GM19239 (cell line): ENCODE measurements around the gene USP49.

Experiments
- DNase-seq: peaks from one replicate; pipeline ENCODE4 v3.0.0; 2011; ENCODE audit warnings: low spot score; ENCODE audit not compliant: insufficient read length
- FAIRE-seq: peaks from 2 replicates; lab custom pipeline; 2011; peaks lifted over from hg19 to GRCh38; lab: Jason Lieb, UNC

USP49 gene

GRCh38 chr6:41878246-41878645 lies 16.9 kb downstream of the USP49 start:
- no peak for DNase-seq
- no peak for FAIRE-seq

GRCh38 chr6:41877051-41877680 lies 18.0 kb downstream of the USP49 start:
- DNase-seq: no peak
- FAIRE-seq: no peak

GRCh38 chr6:41874741-41875140 lies 20.4 kb downstream of the USP49 start:
- DNase-seq: no peak
- FAIRE-seq: no peak

DNA sequence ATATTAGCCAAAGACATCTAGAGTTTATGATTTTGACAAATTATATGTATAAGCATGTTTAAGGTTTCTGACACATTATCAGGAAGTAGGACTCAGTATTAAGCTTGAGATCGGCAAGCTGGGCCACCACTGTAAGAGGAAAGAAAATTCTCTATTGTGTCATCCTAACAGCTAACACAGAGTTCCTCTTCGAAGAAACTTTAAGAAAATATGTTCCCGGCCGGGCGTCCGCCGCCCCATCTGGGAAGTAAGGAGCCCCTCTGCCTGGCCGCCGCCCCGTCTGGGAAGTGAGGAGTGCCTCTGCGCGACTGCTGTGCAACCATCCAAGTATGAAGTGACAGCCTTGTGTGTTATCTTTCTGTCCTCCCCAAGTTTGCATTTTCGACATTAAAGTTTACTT lies 23.0 kb downstream of the USP49 start:
- DNase-seq (no peak), FAIRE-seq (no peak)

GRCh38 chr6:41871691-41872090 lies 23.5 kb downstream of the USP49 start:
- DNase-seq (no peak), FAIRE-seq (no peak)

DNA sequence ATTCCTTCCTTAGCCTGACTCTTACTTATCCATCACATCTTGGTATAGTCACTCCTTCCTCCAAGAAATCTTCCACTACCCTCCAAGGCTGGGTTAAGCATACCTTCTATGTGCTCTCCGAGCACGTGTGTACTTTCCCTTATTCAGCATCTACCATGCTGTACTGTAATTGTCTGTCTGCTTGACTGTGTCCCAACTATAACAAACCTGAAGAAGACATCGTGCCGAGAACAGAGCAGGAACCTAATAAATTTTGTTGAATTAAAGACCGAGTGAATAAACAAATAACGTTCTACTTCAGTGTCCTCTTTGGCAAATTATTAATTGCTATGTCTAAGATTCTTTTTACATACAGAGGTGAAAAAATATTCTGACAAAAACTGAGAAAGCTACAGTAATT lies 35.8 kb downstream of the USP49 start:
- FAIRE-seq (no peak), DNase-seq (no peak)

DNA sequence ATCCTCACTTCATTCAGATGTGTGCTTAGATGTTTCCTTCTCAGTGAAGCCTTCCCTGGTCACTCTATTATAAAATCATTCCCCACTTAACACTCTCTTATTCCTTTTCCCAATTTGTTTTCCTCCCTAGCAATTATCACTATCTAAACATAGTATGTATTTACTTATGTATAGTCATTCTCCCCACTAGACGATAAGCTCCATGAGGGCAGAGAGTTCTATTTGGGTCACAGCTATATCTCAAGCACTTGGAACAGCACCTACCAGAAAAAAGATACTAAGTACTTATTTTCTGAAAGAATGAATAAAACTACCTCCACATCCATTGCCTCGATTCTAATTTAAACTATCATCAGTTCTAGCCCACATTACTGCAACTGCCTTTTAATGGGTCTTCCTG lies 36.5 kb downstream of the USP49 start:
- no peak for DNase-seq
- no peak for FAIRE-seq

- no peak for FAIRE-seq
- no peak for DNase-seq
These were observed 44.3 kb downstream of the USP49 start for GRCh38 chr6:41850861-41851260.

DNA sequence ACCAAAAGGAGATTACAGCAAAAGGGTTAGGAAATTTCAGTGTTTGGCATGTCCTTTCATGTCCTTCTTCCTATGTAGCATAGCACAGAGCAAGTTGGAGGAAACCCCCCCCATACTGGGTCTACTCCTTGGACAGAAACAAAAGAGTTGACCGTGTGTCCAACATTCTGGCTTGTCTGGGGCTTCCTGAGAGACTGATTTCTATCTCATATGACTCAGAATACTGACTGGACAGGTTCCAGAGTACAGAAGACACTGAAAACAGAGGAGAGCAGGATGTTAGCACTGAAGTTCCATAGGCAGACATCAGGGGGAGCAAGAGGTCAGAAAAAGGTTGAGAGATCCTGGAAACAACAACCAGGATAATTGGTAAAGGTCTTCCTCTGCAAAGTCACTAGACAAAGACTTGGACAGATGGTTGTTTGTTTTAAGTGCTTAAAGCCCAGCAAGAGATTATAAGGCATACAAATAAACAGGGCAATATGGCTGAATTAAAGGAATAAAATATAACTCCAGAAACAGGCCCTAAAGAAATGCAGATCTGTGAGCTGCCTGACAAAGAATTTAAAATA lies 48.4 kb downstream of the USP49 start:
- DNase-seq (peak; percentile 36), FAIRE-seq (peak; percentile 94)

GRCh38 chr6:41843178-41843577 lies 52.0 kb downstream of the USP49 start:
- no peak for DNase-seq
- FAIRE-seq: no peak

- DNase-seq (no peak), FAIRE-seq (no peak)
These were observed 54.8 kb downstream of the USP49 start for GRCh38 chr6:41840326-41840725.

DNA sequence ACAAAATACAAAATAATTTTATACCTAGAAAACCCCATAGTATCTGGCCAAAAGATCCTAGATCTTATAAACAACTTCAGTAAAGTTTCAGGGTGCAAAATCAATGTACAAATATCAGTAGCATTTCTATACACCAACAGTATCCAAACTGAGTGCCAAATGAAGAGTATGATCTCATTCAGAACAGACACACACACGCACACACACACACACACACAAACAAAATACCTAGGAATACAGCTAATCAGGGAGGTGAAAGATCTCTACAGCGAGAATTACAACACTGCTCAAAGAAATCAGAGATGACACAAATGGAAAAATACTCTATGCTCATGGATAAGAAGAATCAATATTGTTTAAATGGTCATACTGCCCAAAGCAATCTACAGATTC lies 58.5 kb downstream of the USP49 start:
- DNase-seq (no peak), FAIRE-seq (no peak)

GRCh38 chr6:41836022-41836659 lies 59.0 kb downstream of the USP49 start:
- FAIRE-seq (no peak), DNase-seq (no peak)

GRCh38 chr6:41832263-41832662 lies 62.9 kb downstream of the USP49 start:
- no peak for DNase-seq
- FAIRE-seq: no peak

GRCh38 chr6:41826343-41827022 lies 68.7 kb downstream of the USP49 start:
- no peak for FAIRE-seq
- DNase-seq: no peak

GRCh38 chr6:41824571-41825569 lies 70.3 kb downstream of the USP49 start:
- DNase-seq: no peak
- peak; percentile 8 for FAIRE-seq

GRCh38 chr6:41823178-41823577 lies 72.0 kb downstream of the USP49 start:
- FAIRE-seq: no peak
- no peak for DNase-seq

GRCh38 chr6:41822021-41822420 lies 73.2 kb downstream of the USP49 start:
- DNase-seq: no peak
- no peak for FAIRE-seq

DNA sequence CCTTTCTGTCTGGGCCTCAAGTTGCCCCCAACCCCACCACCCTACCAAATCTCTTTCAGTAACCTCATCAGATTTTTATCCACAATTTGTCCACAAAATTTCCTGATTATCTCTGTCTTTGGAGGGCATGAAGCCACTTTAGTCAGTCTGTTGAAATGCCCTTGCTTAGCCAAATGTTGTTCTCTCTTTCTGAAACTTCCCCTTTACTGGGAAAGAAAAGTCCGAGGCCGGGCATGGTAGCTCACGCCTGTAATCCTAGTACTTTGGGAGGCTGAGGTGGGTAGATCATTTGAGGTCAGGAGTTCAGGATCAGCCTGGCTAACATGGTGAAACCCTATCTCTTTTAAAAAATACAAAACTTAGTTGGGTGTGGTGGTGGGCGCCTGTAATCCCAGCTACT lies 73.9 kb downstream of the USP49 start:
- no peak for DNase-seq
- no peak for FAIRE-seq
